K562 (cell line): ENCODE data around the gene PRKD2. TPM values are rescaled to one million over a fixed set of nuclear protein-coding genes. Genes with fewer than 3 reads are reported as not detected.

ENCODE experiments used
- ATAC-seq: fragments of 200-7000 bp; cut with Tn5 transposase; 3 replicates; pipeline ENCODE4 v1.9.1; 2020; ENCODE audit warnings: moderate library complexity
- BruUV-seq: library from RNA; stranded (reverse); fragments of 400-500 nt; replicated peaks from 2 replicates; lab custom pipeline; 2021; lab: Mats Ljungman, UMichigan
- CTCF ChIA-PET: fragments of 300-600 bp; formaldehyde crosslinking; extraction: SDS; loops from one replicate; lab custom pipeline; 2021; ENCODE audit warnings: low intra/inter-chr PET ratio; lab: Yijun Ruan, JAX
- POLR2A ChIA-PET: fragments of 300-600, 350-650 bp; sonication (Branson Sonifier 250); formaldehyde crosslinking; extraction: SDS; loops from one replicate; lab custom pipeline; 2021; ENCODE audit warnings: antibody characterized with exemption, inconsistent platforms; lab: Yijun Ruan, JAX
- DNase-seq, 4 experiments: peaks; one replicate each; pipeline versions ENCODE4 v3.0.0 to v3.0.0-alpha.2; 2011 to 2018; ENCODE audit warnings: low spot score in 3 of 4, mixed read lengths in 3 of 4; ENCODE audit errors: extremely low read depth in 1 of 4
- FAIRE-seq: peaks from 2 replicates; lab custom pipeline; 2011; peaks lifted over from hg19 to GRCh38; lab: Jason Lieb, UNC
- H2AFZ ChIP-seq: 2 replicates; pipeline ENCODE4 v1.6.0; 2011; ENCODE audit warnings: low read depth, low read length, control low read depth, inconsistent platforms
- H3K27ac ChIP-seq: fragments of 200-600 bp; 3 replicates; pipeline ENCODE4 v1.8.0; 2011; ENCODE audit warnings: low read depth, mild to moderate bottlenecking, control low read depth, inconsistent platforms, low read length, moderate library complexity, mixed read lengths; ENCODE audit errors: extremely low read depth
- H3K27me3 ChIP-seq, 2 experiments: fragments of 300-600 bp in 1 of 2; 2 replicates in 1 of 2; 3 replicates in 1 of 2; pipeline versions ENCODE4 v1.6.0 to v1.8.0; 2011; ENCODE audit warnings: inconsistent platforms in 2 of 2, low read length in 2 of 2, mild to moderate bottlenecking in 1 of 2, mixed read lengths in 1 of 2, moderate library complexity in 1 of 2; ENCODE audit not compliant: control insufficient read depth in 2 of 2, insufficient read depth in 2 of 2
- H3K36me3 ChIP-seq: fragments of 300-600 bp; 3 replicates; pipeline ENCODE4 v1.8.0; 2011; ENCODE audit warnings: mild to moderate bottlenecking, low read length, inconsistent platforms; ENCODE audit not compliant: control insufficient read depth, insufficient read depth
- H3K4me1 ChIP-seq, 2 experiments: fragments of 200-600 bp in 1 of 2; replicated peaks in 1 of 2; 2 replicates in 1 of 2; 3 replicates in 1 of 2; pipeline versions ENCODE4 v1.5.1 to v1.8.0; 2011; ENCODE audit warnings: inconsistent platforms in 2 of 2, low read length in 2 of 2, mild to moderate bottlenecking in 1 of 2, mixed read lengths in 1 of 2, moderate library complexity in 1 of 2; ENCODE audit not compliant: control insufficient read depth in 2 of 2, insufficient read depth in 2 of 2
- H3K4me2 ChIP-seq: 2 replicates; pipeline ENCODE4 v1.6.1; 2011; ENCODE audit warnings: low read length, control low read depth, inconsistent platforms, mixed read lengths; ENCODE audit not compliant: insufficient read depth
- H3K4me3 ChIP-seq: fragments of 200-600 bp; sonication (generic), shearing (Covaris generic); 2 replicates; pipeline ENCODE4 v1.5.1; 2016; ENCODE audit warnings: control low read depth, inconsistent platforms
- H3K79me2 ChIP-seq: fragments of 200-600 bp; 3 replicates; pipeline ENCODE4 v1.8.0; 2011; ENCODE audit warnings: low read length, inconsistent platforms; ENCODE audit not compliant: control insufficient read depth, insufficient read depth
- H3K9ac ChIP-seq, 2 experiments: 2 replicates each; pipeline versions ENCODE4 v1.6.0 to v1.6.1; 2011; ENCODE audit warnings: low read depth in 2 of 2, low read length in 2 of 2, control low read depth in 1 of 2, inconsistent platforms in 1 of 2, mild to moderate bottlenecking in 1 of 2, mixed read lengths in 1 of 2; ENCODE audit not compliant: insufficient read depth in 1 of 2
- H3K9me1 ChIP-seq: one replicate; pipeline ENCODE4 v1.6.0; 2011; ENCODE audit warnings: inconsistent platforms, mild to moderate bottlenecking, low read length, moderate library complexity; ENCODE audit not compliant: control insufficient read depth, insufficient read depth
- H3K9me3 ChIP-seq: replicated peaks from 2 replicates; pipeline ENCODE4 v1.5.1; 2011; ENCODE audit warnings: low read depth, low read length, inconsistent platforms; ENCODE audit not compliant: control insufficient read depth, insufficient read depth
- H4K20me1 ChIP-seq: replicated peaks from 2 replicates; pipeline ENCODE4 v1.6.1; 2011; ENCODE audit warnings: low read length, inconsistent platforms, mixed read lengths; ENCODE audit not compliant: control insufficient read depth, insufficient read depth
- CHD4 ChIP-seq: fragments of 200-600 bp; sonication (generic); IDR thresholded peaks from 3 replicates; pipeline ENCODE4 v1.6.1; 2012; ENCODE audit warnings: low read depth, mild to moderate bottlenecking, mixed read lengths, low read length, inconsistent platforms; ENCODE audit not compliant: insufficient read depth, insufficient replicate concordance, poor library complexity, severe bottlenecking
- CREB3L1 ChIP-seq: fragments of 450-650 bp; IDR thresholded peaks from 2 replicates; pipeline ENCODE4 v1.6.1; 2014; ENCODE audit warnings: low read depth, mild to moderate bottlenecking, moderate library complexity, borderline replicate concordance
- CTCF ChIP-seq, 3 experiments: IDR thresholded peaks in 2 of 3; conservative IDR thresholded peaks in 1 of 3; 2 replicates each; pipeline ENCODE4 v1.5.1; 2011 to 2012; ENCODE audit warnings: low read length in 3 of 3, mild to moderate bottlenecking in 3 of 3, control low read depth in 2 of 3, improper control_type of control experiment in 1 of 3, inconsistent platforms in 1 of 3, low read depth in 1 of 3, mixed read lengths in 1 of 3, moderate library complexity in 1 of 3; ENCODE audit not compliant: insufficient read depth in 2 of 3
- FOSL1 ChIP-seq: fragments of 200-800 bp; sonication (Bioruptor generic); conservative IDR thresholded peaks from 2 replicates; pipeline ENCODE4 v1.6.1; 2016; ENCODE audit warnings: missing genetic modification characterization, missing compliant biosample characterization
- PKNOX1 ChIP-seq: fragments of 450-650 bp; IDR thresholded peaks from 2 replicates; pipeline ENCODE4 v1.6.1; 2016
- RBM25 ChIP-seq: fragments of 200-400 bp; formaldehyde crosslinking; IDR thresholded peaks from 2 replicates; pipeline ENCODE4 v1.6.1; 2018; ENCODE audit warnings: low read length, low read depth, moderate library complexity; ENCODE audit not compliant: severe bottlenecking
- SMARCC2 ChIP-seq: fragments of 450-650 bp; IDR thresholded peaks from 2 replicates; pipeline ENCODE4 v1.6.1; 2017; ENCODE audit warnings: antibody characterized with exemption, moderate library complexity, mild to moderate bottlenecking, low read depth
- STAG1 ChIP-seq: sonication (generic); formaldehyde crosslinking; IDR thresholded peaks from 2 replicates; pipeline ENCODE4 v1.5.0; 2020; ENCODE audit warnings: missing genetic modification reagents, borderline replicate concordance
- TCFL5 ChIP-seq: fragments of 250-450 bp; sonication (Bioruptor Pico); conservative IDR thresholded peaks from 2 replicates; pipeline ENCODE4 v1.6.1; 2021; ENCODE audit warnings: mild to moderate bottlenecking, moderate library complexity, matching md5 sums
- YBX1 ChIP-seq: fragments of 450-650 bp; IDR thresholded peaks from 2 replicates; pipeline ENCODE4 v1.7.1; 2016; ENCODE audit warnings: mild to moderate bottlenecking
- YY1 ChIP-seq, 3 experiments: IDR thresholded peaks; 2 replicates each; pipeline ENCODE4 v1.6.1; 2011; ENCODE audit warnings: low read length in 2 of 3, mild to moderate bottlenecking in 2 of 3, moderate library complexity in 2 of 3, borderline replicate concordance in 1 of 3, control low read depth in 1 of 3, low read depth in 1 of 3; ENCODE audit not compliant: insufficient read depth in 3 of 3, insufficient replicate concordance in 2 of 3, control insufficient read depth in 1 of 3, insufficient read length in 1 of 3; ENCODE audit errors: extremely low read depth in 1 of 3
- ZFP36 ChIP-seq: fragments of 150-350 bp; IDR thresholded peaks from 2 replicates; pipeline ENCODE4 v1.6.1; 2018; ENCODE audit warnings: low read length, low read depth; ENCODE audit not compliant: partially characterized antibody
- ZNF263 ChIP-seq: sonication (generic); formaldehyde crosslinking; IDR thresholded peaks from 2 replicates; pipeline ENCODE4 v1.8.0; 2022; ENCODE audit warnings: mild to moderate bottlenecking, missing genetic modification reagents, borderline replicate concordance
- ZNF79 ChIP-seq: fragments of 250-450 bp; sonication (Bioruptor Pico); IDR thresholded peaks from 2 replicates; pipeline ENCODE4 v1.4.0; 2020; ENCODE audit warnings: low read depth, mild to moderate bottlenecking, moderate library complexity
- WGBS: fragments of 100-300 bp; shearing (Covaris generic); methylation state at CpG from one replicate; pipeline ENCODE4 v1.1.6; 2016; ENCODE audit warnings: low coverage, mixed read lengths; ENCODE audit not compliant: insufficient coverage; ENCODE audit errors: missing lambda C conversion rate; 5-methylcytosine and 5-hydroxymethylcytosine counted together
- in situ Hi-C: fragments of 300-500 bp; cut with MboI; formaldehyde crosslinking; loops from 4 replicates; pipeline ENCODE4 v1.15.0; 2018; ENCODE audit warnings: inconsistent platforms, mixed read lengths
- intact Hi-C: fragments of 100-400 bp; cut with micrococcal nuclease; formaldehyde crosslinking; loops from 2 replicates; pipeline ENCODE4 v1.14.2; 2022
- polyA plus RNA-seq, 8 experiments: library from polyadenylated mRNA; depleted of rRNA in 4 of 8; stranded (reverse) in 5 of 8; unstranded in 3 of 8; fragments of >200 nt; fragmentation: Nextera tagmentation in 2 of 8; fragmentation: Illumina TruSeq in 1 of 8; extraction: Ambion mirVana in 2 of 8; extraction: Trizol in 1 of 8; gene quantifications; 2 replicates each; pipeline versions ENCODE4 v1.2.1 to v1.2.3, GENCODE V29; 2011 to 2014; ENCODE audit warnings: inconsistent platforms in 1 of 8, missing spikeins in 1 of 8
- total RNA-seq, 7 experiments: library from RNA; depleted of rRNA in 6 of 7; stranded (reverse); fragments of >200 nt in 6 of 7; fragmentation: Illumina TruSeq in 2 of 7; extraction: Trizol in 2 of 7; gene quantifications; 2 replicates each; pipeline versions ENCODE4 v1.2.1 to v1.2.3, GENCODE V29; 2011 to 2021; ENCODE audit warnings: low replicate concordance in 1 of 7

The PRKD2 gene
- total and polyA plus RNA-seq, 9 of the 15 experiments (the other 6 are each of a cell fraction or from before 2014, with no cell fraction given): 1.8 to 60.0 (median 15.0) TPM

GRCh38 chr19:46661735-46662592 lies 55.0 kb downstream of the PRKD2 start:
- H3K9me1 ChIP-seq: no peaks in the 10 kb centered on the region
- no TSS peak for BruUV-seq
- POLR2A ChIA-PET: interaction anchor here (0.6 to 2.3 kb wide), 19 partner anchors 9 to 515 kb away, joined by 3 to 10 read pairs (median 3); partner anchors contain the start of gene CALM3
- H2AFZ ChIP-seq: peak overlapping the region; percentile 56
- 2% methylated on average over 19 of the region's 19 CpGs for WGBS
- CTCF ChIA-PET: interaction anchor here (0.8 to 3.0 kb wide), 6 partner anchors 45 to 173 kb away, joined by 4 to 26 read pairs (median 14); no protein-coding TSS in a partner anchor
- in situ Hi-C loops (loop anchor here (5.0 kb wide), 1 partner anchor 50 kb away; no protein-coding TSS in a partner anchor), intact Hi-C loops (loop anchor here (1.0 kb wide), 3 partner anchors 48 to 133 kb away; partner anchors contain the start of gene CALM3)
- H3K4me1 ChIP-seq: peaks cover 25 to 30% of the 10 kb centered on the region in 2 experiments
- no peak overlapping the region; a peak in 1 of 4 replicates for H3K9ac ChIP-seq
- peak; percentile 89 for FAIRE-seq
- H3K4me3 ChIP-seq: peak overlapping the region; percentile 32
- no peaks in the 10 kb centered on the region for H3K79me2 ChIP-seq
- H3K27ac ChIP-seq: peak overlapping the region; percentile 28; the same call in 1 of the 3 replicates
- ATAC-seq: peak; percentile 77
- no peaks in the 10 kb centered on the region for H4K20me1 ChIP-seq
- no peaks in the 10 kb centered on the region for H3K9me3 ChIP-seq
- DNase-seq: peak; percentile 77 to 90 (median 80)
- peak overlapping the region; percentile 72 for H3K4me2 ChIP-seq
- no peaks in the 10 kb centered on the region for H3K27me3 ChIP-seq
- H3K36me3 ChIP-seq: no peaks in the 10 kb centered on the region
- peak in 1 of 3 experiments; percentile 8 for TF ChIP-seq YY1 (IDR thresholded peaks at IDR 0.05; ENCODE audit: borderline replicate concordance in 1 of 3, control insufficient read depth in 1 of 3, extremely low read depth in 1 of 3, insufficient read depth in 3 of 3, insufficient read length in 1 of 3, insufficient replicate concordance in 2 of 3, low read depth in 1 of 3, low read length in 2 of 3)
- TF ChIP-seq RBM25: peak; percentile 98
- TF ChIP-seq YBX1: no peak
- no peak for TF ChIP-seq SMARCC2
- peak; percentile 82; the same call in 1 of the 2 replicates for TF ChIP-seq STAG1
- peak; percentile 71 for TF ChIP-seq CHD4
- TF ChIP-seq CREB3L1: peak; percentile 37; the same call in 1 of the 2 replicates
- no peak for TF ChIP-seq ZNF79 (CRISPR knock-in tag)
- no peak for TF ChIP-seq TCFL5 (CRISPR knock-in tag)
- TF ChIP-seq ZNF263 (CRISPR knock-in tag): peak; percentile 82; the same call in 1 of the 2 replicates
- peak; percentile 52 for TF ChIP-seq FOSL1 (tag)
- TF ChIP-seq PKNOX1: peak; percentile 24; the same call in 1 of the 2 replicates
- peak; percentile 70 for TF ChIP-seq ZFP36
- TF ChIP-seq CTCF (IDR thresholded peaks at IDR 0.05 in 2 of 3, conservative IDR thresholded peaks at IDR 0.05 in 1 of 3; ENCODE audit: insufficient read depth in 2 of 3, low read depth in 1 of 3, low read length in 3 of 3): peak; percentile 96 to 99 (median 99)
